HG02798 (cell line): ENCODE measurements around the gene CCDC152.
"Not testable (repeated sequence)": the region's sequence is repeated elsewhere in the genome, so short reads cannot be mapped to it uniquely, and the experiment has no call there.

Source experiments
- ATAC-seq: cut with Tn5 transposase; IDR thresholded peaks from one replicate; pipeline ENCODE4 v1.9.1; 2021; ENCODE audit warnings: mild to moderate bottlenecking; ENCODE audit not compliant: unreplicated experiment, poor library complexity

The CCDC152 gene

GRCh38 chr5:42756606-42757601 is at the start of gene CCDC152:
Gene CCDC152, plus strand, starts transcription at chr5:42756818. Its CDS starts 2,304 bp downstream, at chr5:42759122.
- ATAC-seq, result peak; percentile 96

- ATAC-seq, result no peak
Measured at GRCh38 chr5:42715785-42716184, 40.8 kb upstream of the CCDC152 start.

GRCh38 chr5:42718591-42718990 is 38.0 kb upstream of the CCDC152 start:
- peak; percentile 51 for ATAC-seq

- ATAC-seq, result peak; percentile 11
Measured at GRCh38 chr5:42719034-42719433, 37.6 kb upstream of the CCDC152 start.

GRCh38 chr5:42720251-42720650 is 36.4 kb upstream of the CCDC152 start:
- ATAC-seq, result no peak

- ATAC-seq, result no peak
Measured at GRCh38 chr5:42721484-42721883, 35.1 kb upstream of the CCDC152 start.

- not testable (repeated sequence) for ATAC-seq
Measured at GRCh38 chr5:42734531-42735058, 22.0 kb upstream of the CCDC152 start.

GRCh38 chr5:42740920-42741319 is 15.7 kb upstream of the CCDC152 start:
- ATAC-seq, result no peak

- no peak for ATAC-seq
Measured at GRCh38 chr5:42745426-42745825, 11.2 kb upstream of the CCDC152 start.

GRCh38 chr5:42745856-42746255 is 10.8 kb upstream of the CCDC152 start:
- no peak for ATAC-seq

- ATAC-seq, result no peak
Measured at GRCh38 chr5:42749020-42749419, 7.6 kb upstream of the CCDC152 start.

- ATAC-seq, result no peak
Measured at GRCh38 chr5:42750507-42750906, 6.1 kb upstream of the CCDC152 start.

GRCh38 chr5:42751044-42751443 is 5.6 kb upstream of the CCDC152 start:
- ATAC-seq, result no peak

- ATAC-seq, result no peak
Measured at GRCh38 chr5:42753099-42753498, 3.5 kb upstream of the CCDC152 start.

GRCh38 chr5:42759456-42759855 is 2.8 kb downstream of the CCDC152 start:
- ATAC-seq, result no peak

GRCh38 chr5:42760426-42760825 is 3.8 kb downstream of the CCDC152 start:
- ATAC-seq, result no peak

- ATAC-seq, result no peak
Measured at GRCh38 chr5:42761791-42762190, 5.2 kb downstream of the CCDC152 start.

- peak; percentile 62 for ATAC-seq
Measured at GRCh38 chr5:42767491-42768105, 11.0 kb downstream of the CCDC152 start.

- ATAC-seq, result no peak
Measured at GRCh38 chr5:42768106-42768504, 11.5 kb downstream of the CCDC152 start.

- ATAC-seq, result no peak
Measured at GRCh38 chr5:42770003-42770402, 13.4 kb downstream of the CCDC152 start.
